Measurements from ENCODE around the gene ZNF618.

The ZNF618 gene

DNA sequence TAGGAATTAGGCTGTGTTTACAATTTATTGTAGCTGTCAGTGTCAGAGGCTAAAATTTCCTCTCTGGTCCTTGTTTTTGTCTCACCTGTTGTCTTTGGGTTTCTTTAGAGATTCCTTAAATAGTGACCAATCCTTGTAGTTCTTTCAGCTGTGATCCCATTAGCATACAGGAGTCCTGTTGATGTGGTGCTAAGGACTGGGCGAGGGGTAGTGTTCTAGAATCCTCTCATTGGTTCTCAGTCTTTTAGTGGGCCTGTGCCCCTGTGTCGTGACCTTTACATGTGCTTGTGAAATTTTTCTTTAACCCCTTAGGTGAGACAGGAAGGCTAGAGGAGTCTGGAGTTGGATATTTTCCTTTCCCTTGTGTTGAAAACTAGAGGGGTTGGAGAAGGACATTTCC is 51.2 kb downstream of the ZNF618 start:
- no peak overlapping the region for H3K27ac ChIP-seq (ENCODE audit: low read depth, low read length)
- no peak overlapping the region for H3K4me3 ChIP-seq (ENCODE audit: low read depth in 1 of 2, low read length in 2 of 2)
- H3K9ac ChIP-seq (ENCODE audit: low read length): no peak overlapping the region
- no peaks in the 10 kb centered on the region for H3K4me1 ChIP-seq (ENCODE audit: insufficient read depth, low read length)
- H3K27me3 ChIP-seq (ENCODE audit: control insufficient read depth in 1 of 2, insufficient read depth in 2 of 2, low read length in 2 of 2): no peaks in the 10 kb centered on the region
- H3K36me3 ChIP-seq (ENCODE audit: insufficient read depth, low read length): no peaks in the 10 kb centered on the region
- peaks cover 4% of the 10 kb centered on the region for H3K9me3 ChIP-seq (ENCODE audit: low read length)

DNA sequence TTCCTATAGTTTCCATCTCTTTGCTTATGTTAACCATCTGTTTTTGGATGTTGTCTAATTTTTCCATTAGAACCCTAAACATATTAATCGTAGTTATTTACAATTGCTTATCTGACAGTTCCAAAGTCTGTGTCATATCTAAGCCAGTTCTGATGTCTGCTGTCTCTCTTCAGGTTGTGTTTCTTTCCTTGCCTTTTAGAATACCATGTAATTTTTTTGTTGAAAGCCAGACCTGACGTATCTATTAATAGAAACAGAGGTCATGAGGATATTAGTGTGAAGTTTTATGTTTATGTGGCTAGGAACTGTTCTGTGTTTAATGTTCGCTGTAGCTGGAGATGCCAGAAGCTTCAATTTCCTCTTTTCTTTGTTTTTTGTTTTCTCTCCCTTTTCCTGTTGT is 52.2 kb downstream of the ZNF618 start:
- Histone ChIP-seq H3K4me3 (ENCODE audit: low read depth in 1 of 2, low read length in 2 of 2) (no peak overlapping the region), H3K9ac (ENCODE audit: low read length) (no peak overlapping the region), H3K9me3 (ENCODE audit: low read length) (peaks cover 4% of the 10 kb centered on the region), H3K36me3 (ENCODE audit: insufficient read depth, low read length) (no peaks in the 10 kb centered on the region), H3K27me3 (ENCODE audit: control insufficient read depth in 1 of 2, insufficient read depth in 2 of 2, low read length in 2 of 2) (no peaks in the 10 kb centered on the region), H3K27ac (ENCODE audit: low read depth, low read length) (no peak overlapping the region), H3K4me1 (ENCODE audit: insufficient read depth, low read length) (no peaks in the 10 kb centered on the region)

DNA sequence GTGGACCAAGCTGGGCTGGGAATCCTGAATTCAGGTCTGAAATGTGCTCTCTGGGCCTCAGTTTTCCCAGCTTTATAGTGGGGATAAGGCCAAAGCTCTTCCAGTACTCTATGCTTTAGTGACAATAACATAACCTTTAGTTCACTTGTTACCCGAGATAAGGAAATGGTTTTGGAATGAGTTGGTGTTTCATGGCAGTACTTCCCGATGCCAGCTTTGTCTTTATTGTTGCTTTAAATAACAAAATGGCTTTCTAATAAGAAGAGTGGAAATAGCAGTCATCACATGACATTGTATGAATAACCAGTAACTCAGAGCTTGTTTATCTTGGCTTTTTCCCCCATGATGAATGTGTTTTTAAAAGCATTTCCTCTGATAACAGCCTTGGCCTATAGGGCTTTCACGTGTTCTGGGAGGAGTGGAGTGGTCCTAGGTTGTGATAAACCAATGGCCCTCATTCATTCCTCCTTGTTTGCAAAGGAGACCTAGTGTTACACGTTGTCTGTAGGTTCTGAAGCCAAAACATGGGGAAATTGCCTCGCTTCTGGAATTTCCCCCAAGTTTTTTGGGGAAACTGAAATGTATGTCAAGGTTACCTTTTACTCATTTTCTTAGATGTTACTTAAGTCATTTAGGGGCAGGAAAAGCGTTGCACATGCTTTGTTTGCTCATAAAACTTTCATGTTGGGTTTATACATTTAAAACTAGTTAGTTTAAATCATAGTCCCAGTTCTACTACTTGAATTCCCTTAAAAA is 53.7 kb downstream of the ZNF618 start:
- Histone ChIP-seq H3K9me3 (ENCODE audit: low read length) (peaks cover 4% of the 10 kb centered on the region), H3K9ac (ENCODE audit: low read length) (no peak overlapping the region), H3K36me3 (ENCODE audit: insufficient read depth, low read length) (no peaks in the 10 kb centered on the region), H3K4me3 (ENCODE audit: low read depth in 1 of 2, low read length in 2 of 2) (no peak overlapping the region), H3K4me1 (ENCODE audit: insufficient read depth, low read length) (no peaks in the 10 kb centered on the region), H3K27me3 (ENCODE audit: control insufficient read depth in 1 of 2, insufficient read depth in 2 of 2, low read length in 2 of 2) (no peaks in the 10 kb centered on the region), H3K27ac (ENCODE audit: low read depth, low read length) (no peak overlapping the region)

DNA sequence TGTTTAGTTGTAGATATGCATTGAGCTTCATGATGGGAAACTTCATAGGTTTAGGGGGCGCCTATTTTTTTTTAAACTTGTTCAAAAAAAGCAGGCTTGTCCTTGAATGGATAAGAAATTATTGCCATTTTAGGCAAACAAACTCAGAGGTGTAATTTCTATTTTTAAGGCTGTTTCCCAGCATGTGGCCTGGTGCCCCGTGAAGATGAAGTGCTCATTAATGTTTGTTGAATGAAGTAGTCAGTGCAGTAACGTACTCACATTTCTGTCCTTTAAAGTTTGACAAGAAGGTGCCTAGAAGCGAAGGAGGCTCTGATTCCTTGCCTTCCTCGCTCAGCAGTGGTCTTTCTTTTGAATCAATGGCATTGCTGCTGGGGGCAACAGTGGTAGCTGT is 54.3 kb downstream of the ZNF618 start:
- H3K36me3 ChIP-seq (ENCODE audit: insufficient read depth, low read length): no peaks in the 10 kb centered on the region
- H3K4me3 ChIP-seq (ENCODE audit: low read depth in 1 of 2, low read length in 2 of 2): no peak overlapping the region
- H3K9me3 ChIP-seq (ENCODE audit: low read length): peaks cover 4% of the 10 kb centered on the region
- no peak overlapping the region for H3K9ac ChIP-seq (ENCODE audit: low read length)
- H3K27me3 ChIP-seq (ENCODE audit: control insufficient read depth in 1 of 2, insufficient read depth in 2 of 2, low read length in 2 of 2): no peaks in the 10 kb centered on the region
- H3K27ac ChIP-seq (ENCODE audit: low read depth, low read length): no peak overlapping the region
- H3K4me1 ChIP-seq (ENCODE audit: insufficient read depth, low read length): no peaks in the 10 kb centered on the region

DNA sequence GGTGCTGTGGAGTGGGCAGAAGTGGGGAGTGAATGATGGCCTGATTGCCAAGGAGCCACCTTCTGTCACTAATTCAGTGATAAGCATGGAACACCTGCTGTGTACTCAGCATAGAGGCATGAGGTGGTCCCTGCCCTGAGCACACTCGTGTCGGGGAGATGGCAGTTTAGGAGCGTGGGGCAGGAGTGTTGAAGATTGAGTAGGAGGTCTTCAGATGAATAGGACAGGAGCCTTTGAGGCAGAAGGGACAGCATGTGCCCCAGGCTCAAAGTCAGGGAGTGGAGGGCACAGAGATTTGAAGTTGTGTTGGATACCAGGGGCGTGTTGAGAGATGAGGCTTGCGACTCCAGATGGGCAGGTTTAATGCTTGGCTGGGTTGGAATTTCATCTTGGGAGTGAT is 55.0 kb downstream of the ZNF618 start:
- Histone ChIP-seq H3K9ac (ENCODE audit: low read length) (no peak overlapping the region), H3K4me3 (ENCODE audit: low read depth in 1 of 2, low read length in 2 of 2) (no peak overlapping the region), H3K9me3 (ENCODE audit: low read length) (peaks cover 4% of the 10 kb centered on the region), H3K36me3 (ENCODE audit: insufficient read depth, low read length) (no peaks in the 10 kb centered on the region), H3K27ac (ENCODE audit: low read depth, low read length) (no peak overlapping the region), H3K4me1 (ENCODE audit: insufficient read depth, low read length) (no peaks in the 10 kb centered on the region), H3K27me3 (ENCODE audit: control insufficient read depth in 1 of 2, insufficient read depth in 2 of 2, low read length in 2 of 2) (no peaks in the 10 kb centered on the region)

DNA sequence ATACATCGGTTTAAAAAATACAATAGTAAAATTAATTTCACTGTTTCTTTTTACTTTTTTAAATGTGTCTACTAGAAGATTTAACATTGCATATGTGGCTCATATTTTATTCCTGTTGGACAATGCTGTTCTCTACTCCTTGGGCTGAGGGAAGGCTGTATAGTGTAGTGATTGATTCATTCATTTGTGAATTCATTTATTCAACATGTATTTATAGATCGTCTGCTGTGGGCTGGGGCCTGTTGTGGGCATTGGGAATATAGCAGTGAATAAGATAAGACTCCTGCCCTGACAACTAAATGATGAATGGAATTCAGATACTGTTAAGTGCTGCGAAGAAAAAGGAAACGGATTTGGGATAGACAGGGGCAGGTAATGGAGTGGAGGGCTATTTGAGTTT is 55.7 kb downstream of the ZNF618 start:
- H3K4me3 ChIP-seq (ENCODE audit: low read depth in 1 of 2, low read length in 2 of 2): no peak overlapping the region
- H3K9me3 ChIP-seq (ENCODE audit: low read length): no peaks in the 10 kb centered on the region
- no peak overlapping the region for H3K9ac ChIP-seq (ENCODE audit: low read length)
- H3K4me1 ChIP-seq (ENCODE audit: insufficient read depth, low read length): no peaks in the 10 kb centered on the region
- H3K36me3 ChIP-seq (ENCODE audit: insufficient read depth, low read length): no peaks in the 10 kb centered on the region
- H3K27ac ChIP-seq (ENCODE audit: low read depth, low read length): no peak overlapping the region
- no peaks in the 10 kb centered on the region for H3K27me3 ChIP-seq (ENCODE audit: control insufficient read depth in 1 of 2, insufficient read depth in 2 of 2, low read length in 2 of 2)

DNA sequence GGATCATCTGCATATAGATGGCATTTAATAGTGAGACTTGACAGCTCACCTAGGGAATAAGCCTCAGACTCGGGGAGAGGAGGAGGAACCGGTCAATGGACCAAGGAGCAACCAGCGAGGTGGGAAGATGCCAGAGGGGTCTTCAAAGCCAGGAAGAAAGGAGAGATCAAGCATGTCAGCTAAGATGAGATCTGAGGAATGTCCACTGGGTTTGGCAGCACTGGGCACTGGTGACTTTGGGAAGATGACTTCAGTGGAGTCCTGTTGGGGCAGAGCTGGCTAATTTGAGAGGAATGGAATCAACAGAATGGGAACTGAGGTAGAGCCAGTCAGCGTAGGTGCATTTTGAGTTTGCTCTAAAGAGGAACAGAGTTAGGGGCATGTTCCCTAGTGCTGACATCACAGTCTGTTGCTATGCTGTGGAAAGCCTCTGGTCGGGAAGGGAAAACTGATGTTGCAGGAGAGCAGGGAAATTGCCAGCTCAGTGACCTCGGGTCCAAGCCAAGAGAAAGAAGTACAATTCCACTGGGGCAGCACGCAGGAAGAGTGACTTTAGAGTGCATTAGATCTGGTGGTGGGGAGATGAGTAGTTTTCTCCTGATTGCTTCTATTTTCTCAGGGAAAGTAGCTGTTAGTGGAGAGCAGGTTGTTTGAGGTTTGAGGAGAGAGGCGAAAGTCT is 56.9 kb downstream of the ZNF618 start:
- Histone ChIP-seq H3K4me1 (ENCODE audit: insufficient read depth, low read length) (no peaks in the 10 kb centered on the region), H3K9me3 (ENCODE audit: low read length) (no peaks in the 10 kb centered on the region), H3K27ac (ENCODE audit: low read depth, low read length) (no peak overlapping the region), H3K9ac (ENCODE audit: low read length) (no peak overlapping the region), H3K36me3 (ENCODE audit: insufficient read depth, low read length) (no peaks in the 10 kb centered on the region), H3K27me3 (ENCODE audit: control insufficient read depth in 1 of 2, insufficient read depth in 2 of 2, low read length in 2 of 2) (no peaks in the 10 kb centered on the region), H3K4me3 (ENCODE audit: low read depth in 1 of 2, low read length in 2 of 2) (no peak overlapping the region)

DNA sequence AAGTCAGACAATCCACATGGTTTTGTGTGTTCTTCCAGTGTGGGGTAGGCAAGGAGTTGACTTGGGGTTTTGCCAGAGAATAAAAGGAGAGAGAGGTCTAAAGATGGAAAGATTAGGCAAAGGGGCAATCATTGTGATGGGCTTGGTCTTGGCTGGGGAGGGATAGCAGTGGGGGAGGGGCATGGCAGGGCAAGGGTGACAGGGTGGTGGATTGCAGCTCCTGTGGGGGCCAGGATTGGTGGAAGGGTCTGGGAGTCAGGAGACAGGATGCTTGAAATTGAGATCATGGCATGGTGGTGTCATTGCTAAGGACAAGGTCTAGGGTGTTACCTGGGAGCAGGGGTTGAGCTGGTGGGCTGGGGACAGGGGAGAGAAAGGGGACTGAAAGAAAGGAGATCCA is 57.6 kb downstream of the ZNF618 start:
- no peaks in the 10 kb centered on the region for H3K36me3 ChIP-seq (ENCODE audit: insufficient read depth, low read length)
- no peak overlapping the region for H3K27ac ChIP-seq (ENCODE audit: low read depth, low read length)
- no peaks in the 10 kb centered on the region for H3K4me1 ChIP-seq (ENCODE audit: insufficient read depth, low read length)
- H3K27me3 ChIP-seq (ENCODE audit: control insufficient read depth in 1 of 2, insufficient read depth in 2 of 2, low read length in 2 of 2): no peaks in the 10 kb centered on the region
- no peak overlapping the region for H3K9ac ChIP-seq (ENCODE audit: low read length)
- H3K9me3 ChIP-seq (ENCODE audit: low read length): no peaks in the 10 kb centered on the region
- H3K4me3 ChIP-seq (ENCODE audit: low read depth in 1 of 2, low read length in 2 of 2): no peak overlapping the region

DNA sequence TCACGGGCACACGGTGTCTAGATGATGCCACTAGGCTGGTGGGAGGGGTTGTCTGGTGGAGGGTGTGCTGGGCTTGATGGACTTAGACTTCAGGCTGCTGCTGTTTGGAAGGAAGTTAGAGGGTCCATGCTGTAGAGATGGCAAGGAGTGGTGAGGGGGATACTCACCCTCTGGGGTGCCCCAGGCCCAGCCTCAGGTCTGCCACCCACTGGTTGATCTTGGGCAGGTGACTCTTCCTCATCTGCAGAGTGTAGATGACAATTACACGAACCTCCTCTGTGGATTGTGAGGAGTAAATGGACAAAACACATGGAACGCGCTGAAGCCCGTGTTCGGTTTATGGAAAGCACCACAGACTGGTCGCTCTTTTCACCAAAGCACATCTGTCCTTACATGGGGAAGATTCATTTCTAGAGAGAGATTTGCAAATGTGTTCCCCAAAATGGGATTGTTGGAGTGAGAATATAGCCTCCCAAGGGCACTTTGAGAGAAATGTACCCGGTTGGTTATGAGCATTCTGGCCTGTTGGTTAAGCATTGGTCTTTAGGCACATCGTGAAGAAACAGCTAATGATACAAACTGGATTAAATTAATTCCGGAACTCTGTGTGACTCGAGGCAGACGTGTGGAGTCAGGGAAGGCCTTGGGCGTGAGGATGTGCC is 58.2 kb downstream of the ZNF618 start:
- H3K4me3 ChIP-seq (ENCODE audit: low read depth in 1 of 2, low read length in 2 of 2): no peak overlapping the region
- no peaks in the 10 kb centered on the region for H3K27me3 ChIP-seq (ENCODE audit: control insufficient read depth in 1 of 2, insufficient read depth in 2 of 2, low read length in 2 of 2)
- H3K36me3 ChIP-seq (ENCODE audit: insufficient read depth, low read length): no peaks in the 10 kb centered on the region
- no peak overlapping the region for H3K27ac ChIP-seq (ENCODE audit: low read depth, low read length)
- H3K9ac ChIP-seq (ENCODE audit: low read length): no peak overlapping the region
- no peaks in the 10 kb centered on the region for H3K4me1 ChIP-seq (ENCODE audit: insufficient read depth, low read length)
- H3K9me3 ChIP-seq (ENCODE audit: low read length): no peaks in the 10 kb centered on the region

DNA sequence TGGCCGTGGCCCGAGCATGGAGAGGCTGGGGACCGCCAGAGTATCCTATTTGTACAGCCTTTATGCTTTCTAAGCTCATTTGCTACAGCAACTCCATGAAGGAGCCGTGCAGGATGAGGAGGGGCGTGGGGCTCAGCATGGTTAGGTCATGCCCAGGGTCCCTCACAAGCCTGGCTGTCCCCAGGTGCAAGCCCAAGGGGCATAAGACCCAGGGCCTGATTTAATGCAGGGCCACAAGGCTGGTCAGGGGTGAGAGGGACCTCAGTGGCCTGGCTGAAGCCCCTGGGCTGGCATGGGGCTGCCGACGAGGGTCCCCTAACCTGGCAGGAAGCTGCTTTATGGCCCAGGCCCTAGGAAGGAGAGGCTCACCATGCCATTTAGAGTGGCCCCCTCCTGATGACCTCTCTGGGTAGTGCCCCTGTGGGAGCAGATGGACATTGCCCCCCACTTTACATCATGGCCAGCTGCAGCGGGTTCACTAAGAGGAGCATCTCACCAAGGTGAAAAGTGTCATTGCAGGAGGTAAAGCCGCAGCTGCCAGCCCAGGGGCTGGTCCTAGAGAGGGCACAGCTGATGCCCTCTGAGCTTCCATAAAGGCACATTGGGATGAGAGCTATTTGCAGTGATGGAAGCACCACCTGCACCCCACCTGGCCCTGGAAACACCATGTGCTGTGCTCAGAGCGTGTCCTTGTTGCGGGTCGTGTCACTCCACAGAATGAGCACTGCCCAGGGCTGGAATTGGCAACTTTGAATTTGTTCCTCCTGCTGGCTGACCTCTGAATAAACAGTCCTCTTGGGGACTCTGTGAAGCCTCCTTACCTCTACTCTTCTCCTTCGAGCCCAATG is 58.9 kb downstream of the ZNF618 start:
- Histone ChIP-seq H3K9ac (ENCODE audit: low read length) (no peak overlapping the region), H3K27ac (ENCODE audit: low read depth, low read length) (no peak overlapping the region), H3K36me3 (ENCODE audit: insufficient read depth, low read length) (no peaks in the 10 kb centered on the region), H3K27me3 (ENCODE audit: control insufficient read depth in 1 of 2, insufficient read depth in 2 of 2, low read length in 2 of 2) (no peaks in the 10 kb centered on the region), H3K4me3 (ENCODE audit: low read depth in 1 of 2, low read length in 2 of 2) (no peak overlapping the region), H3K9me3 (ENCODE audit: low read length) (no peaks in the 10 kb centered on the region), H3K4me1 (ENCODE audit: insufficient read depth, low read length) (no peaks in the 10 kb centered on the region)

DNA sequence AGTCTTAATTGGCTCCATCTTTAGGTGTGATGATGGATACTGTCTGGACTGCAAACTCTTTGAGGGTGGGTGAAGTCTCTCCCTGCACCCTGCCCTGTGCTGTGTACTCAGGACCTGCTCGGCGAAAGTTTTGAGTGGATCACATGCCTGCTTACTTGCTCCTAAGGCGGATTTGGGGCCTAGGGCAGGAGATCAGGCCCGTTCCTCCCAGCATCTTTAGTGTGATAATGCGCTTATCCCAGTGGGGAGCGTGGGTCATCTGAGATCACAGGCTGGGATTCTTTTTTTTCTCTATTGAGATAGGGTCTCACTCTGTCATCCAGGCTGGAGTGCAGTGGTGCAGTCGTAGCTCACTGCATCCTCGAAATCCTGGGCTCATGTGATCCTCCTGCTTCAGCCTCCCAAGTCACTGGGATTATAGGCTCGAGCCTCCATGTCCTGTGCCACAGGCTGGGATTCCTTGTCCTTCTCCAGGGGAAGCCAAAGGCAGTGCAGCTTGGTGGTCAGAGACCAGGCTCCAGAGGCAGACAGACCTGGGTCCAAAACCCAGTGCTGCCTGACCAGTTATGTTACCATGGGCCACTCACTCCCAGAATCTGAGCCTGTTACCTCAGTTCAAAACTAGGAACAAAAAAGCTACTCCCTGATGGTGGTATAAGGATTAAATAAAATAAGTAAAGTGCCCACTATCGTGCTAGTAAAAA is 59.7 kb downstream of the ZNF618 start:
- Histone ChIP-seq H3K27me3 (ENCODE audit: control insufficient read depth in 1 of 2, insufficient read depth in 2 of 2, low read length in 2 of 2) (no peaks in the 10 kb centered on the region), H3K4me1 (ENCODE audit: insufficient read depth, low read length) (no peaks in the 10 kb centered on the region), H3K9me3 (ENCODE audit: low read length) (no peaks in the 10 kb centered on the region), H3K27ac (ENCODE audit: low read depth, low read length) (no peak overlapping the region), H3K4me3 (ENCODE audit: low read depth in 1 of 2, low read length in 2 of 2) (no peak overlapping the region), H3K36me3 (ENCODE audit: insufficient read depth, low read length) (no peaks in the 10 kb centered on the region), H3K9ac (ENCODE audit: low read length) (no peak overlapping the region)
